HG02981 (cell line): ENCODE measurements around the gene IGSF21.

Source experiments
- ATAC-seq: cut with Tn5 transposase; IDR thresholded peaks from one replicate; pipeline ENCODE4 v1.9.1; 2021; ENCODE audit warnings: mild to moderate bottlenecking, moderate library complexity; ENCODE audit not compliant: unreplicated experiment

IGSF21 gene

GRCh38 chr1:18093646-18094045 lies 14.0 kb upstream of the IGSF21 start:
- no peak for ATAC-seq

- no peak for ATAC-seq
Measured at GRCh38 chr1:18094096-18094495, 13.5 kb upstream of the IGSF21 start.

- ATAC-seq, result no peak
Measured at GRCh38 chr1:18097206-18097605, 10.4 kb upstream of the IGSF21 start.

- no peak for ATAC-seq
Measured at GRCh38 chr1:18099026-18099425, 8.6 kb upstream of the IGSF21 start.

- ATAC-seq, result no peak
Measured at GRCh38 chr1:18100060-18100459, 7.5 kb upstream of the IGSF21 start.

GRCh38 chr1:18100491-18101063 lies 7.0 kb upstream of the IGSF21 start:
- no peak for ATAC-seq

- no peak for ATAC-seq
Measured at GRCh38 chr1:18101508-18101907, 6.1 kb upstream of the IGSF21 start.

- no peak for ATAC-seq
Measured at GRCh38 chr1:18103788-18104421, 3.7 kb upstream of the IGSF21 start.

GRCh38 chr1:18104546-18105100 lies 3.0 kb upstream of the IGSF21 start:
- no peak for ATAC-seq

GRCh38 chr1:18105196-18105595 lies 2.4 kb upstream of the IGSF21 start:
- no peak for ATAC-seq

GRCh38 chr1:18108299-18109057 lies 880 bp downstream of the IGSF21 start:
- ATAC-seq, result no peak

- ATAC-seq, result no peak
Measured at GRCh38 chr1:18109058-18109755, 1.6 kb downstream of the IGSF21 start.

GRCh38 chr1:18109756-18110597 lies 2.4 kb downstream of the IGSF21 start:
- no peak for ATAC-seq

- no peak for ATAC-seq
Measured at GRCh38 chr1:18110598-18110939, 3.0 kb downstream of the IGSF21 start.

- no peak for ATAC-seq
Measured at GRCh38 chr1:18110968-18111367, 3.4 kb downstream of the IGSF21 start.

GRCh38 chr1:18111605-18112297 lies 4.2 kb downstream of the IGSF21 start:
- no peak for ATAC-seq

- ATAC-seq, result no peak
Measured at GRCh38 chr1:18112611-18113010, 5.0 kb downstream of the IGSF21 start.

- no peak for ATAC-seq
Measured at GRCh38 chr1:18114726-18115410, 7.3 kb downstream of the IGSF21 start.

GRCh38 chr1:18116777-18117176 lies 9.2 kb downstream of the IGSF21 start:
- ATAC-seq, result no peak
